Liver (tissue), 9 donors: ENCODE results near the gene CDHR5. TPM values are rescaled to one million over a fixed set of nuclear protein-coding genes. Genes with fewer than 3 reads are reported as not detected.
A peak's percentile ranks its signal among the peaks of the same experiment; 100 is the strongest.

Experiments
- DNase-seq: peaks from one replicate; pipeline ENCODE4 v3.0.0-alpha.2; 2017; ENCODE audit warnings: low spot score
- H3K27ac ChIP-seq, 2 donors: one replicate each; pipeline ENCODE4 v1.7.0; 2013; ENCODE audit warnings: inconsistent platforms in 2 of 2, low read length in 2 of 2, control low read depth in 1 of 2, low read depth in 1 of 2, mild to moderate bottlenecking in 1 of 2
- H3K27me3 ChIP-seq, 4 donors: one replicate each; pipeline versions ENCODE4 v1.6.1 to v1.7.0; 2013; ENCODE audit warnings: low read length in 3 of 4, inconsistent platforms in 1 of 4, mild to moderate bottlenecking in 1 of 4, moderate library complexity in 1 of 4; ENCODE audit not compliant: control insufficient read depth in 4 of 4, insufficient read depth in 4 of 4
- H3K36me3 ChIP-seq, 4 donors: one replicate each; pipeline versions ENCODE4 v1.6.1 to v1.7.0; 2013; ENCODE audit warnings: low read length in 3 of 4, mild to moderate bottlenecking in 3 of 4, low read depth in 1 of 4, moderate library complexity in 1 of 4; ENCODE audit not compliant: control insufficient read depth in 4 of 4, insufficient read depth in 3 of 4
- H3K4me1 ChIP-seq, 4 donors: one replicate each; pipeline versions ENCODE4 v1.6.1 to v1.7.0; 2013; ENCODE audit warnings: low read length in 3 of 4, mild to moderate bottlenecking in 3 of 4, moderate library complexity in 1 of 4; ENCODE audit not compliant: control insufficient read depth in 4 of 4, insufficient read depth in 4 of 4
- H3K4me3 ChIP-seq, 3 donors: one replicate each; pipeline versions ENCODE4 v1.6.1 to v1.7.0; 2013; ENCODE audit warnings: low read length in 3 of 3, control low read depth in 1 of 3, low read depth in 1 of 3, mild to moderate bottlenecking in 1 of 3
- H3K9ac ChIP-seq, 2 donors: one replicate each; pipeline ENCODE4 v1.7.0; 2013; ENCODE audit warnings: low read length in 2 of 2, mild to moderate bottlenecking in 2 of 2, moderate library complexity in 2 of 2, control low read depth in 1 of 2, low read depth in 1 of 2
- H3K9me3 ChIP-seq, 4 donors: one replicate each; pipeline versions ENCODE4 v1.6.1 to v1.7.0; 2013; ENCODE audit warnings: low read length in 3 of 4; ENCODE audit not compliant: control insufficient read depth in 4 of 4
- EGR1 ChIP-seq, 2 donors: IDR thresholded peaks; 2 replicates each; pipeline ENCODE4 v1.6.1; 2016 to 2018; ENCODE audit warnings: antibody characterized with exemption in 2 of 2, low read depth in 2 of 2
- FOXA1 ChIP-seq: IDR thresholded peaks from 2 replicates; pipeline ENCODE4 v1.6.1; 2016; ENCODE audit warnings: antibody characterized with exemption
- FOXA2 ChIP-seq: IDR thresholded peaks from 2 replicates; pipeline ENCODE4 v1.6.1; 2016; ENCODE audit warnings: antibody characterized with exemption
- GABPA ChIP-seq, 2 donors: IDR thresholded peaks in 1 of 2; conservative IDR thresholded peaks in 1 of 2; 2 replicates each; pipeline ENCODE4 v1.6.1; 2016; ENCODE audit warnings: antibody characterized with exemption in 2 of 2, mild to moderate bottlenecking in 1 of 2, moderate library complexity in 1 of 2
- HNF4A ChIP-seq, 2 donors: conservative IDR thresholded peaks; 2 replicates each; pipeline ENCODE4 v1.6.1; 2016; ENCODE audit warnings: antibody characterized with exemption in 2 of 2, mild to moderate bottlenecking in 2 of 2
- HNF4G ChIP-seq: IDR thresholded peaks from 2 replicates; pipeline ENCODE4 v1.6.1; 2016; ENCODE audit warnings: antibody characterized with exemption
- JUND ChIP-seq, 2 donors: IDR thresholded peaks; 2 replicates each; pipeline ENCODE4 v1.6.1; 2016; ENCODE audit warnings: antibody characterized with exemption in 2 of 2
- NR2F2 ChIP-seq: IDR thresholded peaks from 2 replicates; pipeline ENCODE4 v1.6.1; 2016; ENCODE audit warnings: antibody characterized with exemption
- RAD21 ChIP-seq, 2 donors: IDR thresholded peaks; 2 replicates each; pipeline ENCODE4 v1.6.1; 2016; ENCODE audit warnings: antibody characterized with exemption in 2 of 2, mild to moderate bottlenecking in 2 of 2
- RXRA ChIP-seq, 2 donors: IDR thresholded peaks; 2 replicates each; pipeline ENCODE4 v1.6.1; 2017 to 2018; ENCODE audit warnings: antibody characterized with exemption in 2 of 2, mild to moderate bottlenecking in 1 of 2
- SP1 ChIP-seq: IDR thresholded peaks from 2 replicates; pipeline ENCODE4 v1.6.1; 2018; ENCODE audit warnings: antibody characterized with exemption, mild to moderate bottlenecking
- TAF1 ChIP-seq: conservative IDR thresholded peaks from 2 replicates; pipeline ENCODE4 v1.6.1; 2016; ENCODE audit warnings: antibody characterized with exemption, mild to moderate bottlenecking
- YY1 ChIP-seq: IDR thresholded peaks from 2 replicates; pipeline ENCODE4 v1.6.1; 2016; ENCODE audit warnings: antibody characterized with exemption, mild to moderate bottlenecking
- WGBS: extraction: QIAGEN DNeasy Blood & Tissue Kit; methylation state at CpG from one replicate; pipeline ENCODE4 v1.1.7; 2013; 5-methylcytosine and 5-hydroxymethylcytosine counted together
- polyA plus RNA-seq, 2 donors: library from polyadenylated mRNA; stranded (reverse) in 1 of 2; unstranded in 1 of 2; fragments of 200-250 nt in 1 of 2; fragments of >200 nt in 1 of 2; fragmentation: Nextera tagmentation in 1 of 2; extraction: Ambion mirVana in 1 of 2; gene quantifications; one replicate each; pipeline versions ENCODE4 v1.2.1 to v1.2.3, GENCODE V29; 2013 to 2015
- total RNA-seq, 2 donors: library from RNA; depleted of rRNA; stranded (reverse); fragments of >200 nt; gene quantifications; one replicate each; pipeline ENCODE4 v1.2.3, GENCODE V29; 2014
- TF ChIP-seq, protein P1 (sequence below): IDR thresholded peaks from 2 replicates; pipeline ENCODE4 v1.6.1; 2016; ENCODE audit warnings: antibody characterized with exemption, mild to moderate bottlenecking
- TF ChIP-seq, protein P2 (sequence below): IDR thresholded peaks from 2 replicates; pipeline ENCODE4 v1.6.1; 2016; ENCODE audit warnings: antibody characterized with exemption
- TF ChIP-seq, protein P3 (sequence below): fragments of 150-350 bp; IDR thresholded peaks from 2 replicates; pipeline ENCODE4 v1.5.1; 2017; ENCODE audit warnings: improper control_type of control experiment, low read depth, low read length; ENCODE audit not compliant: missing input control
- TF ChIP-seq, protein P4 (sequence below): IDR thresholded peaks from 2 replicates; pipeline ENCODE4 v1.6.1; 2016; ENCODE audit warnings: antibody characterized with exemption
- donor health status: healthy.
- donor health status: healthy.
- donor health status: healthy.
- donor health status: healthy.
- donor health status: healthy.

Gene CDHR5
- total and polyA plus RNA-seq, 4 donors, result 29.4 to 86.2 (median 57.2) TPM

DNA sequence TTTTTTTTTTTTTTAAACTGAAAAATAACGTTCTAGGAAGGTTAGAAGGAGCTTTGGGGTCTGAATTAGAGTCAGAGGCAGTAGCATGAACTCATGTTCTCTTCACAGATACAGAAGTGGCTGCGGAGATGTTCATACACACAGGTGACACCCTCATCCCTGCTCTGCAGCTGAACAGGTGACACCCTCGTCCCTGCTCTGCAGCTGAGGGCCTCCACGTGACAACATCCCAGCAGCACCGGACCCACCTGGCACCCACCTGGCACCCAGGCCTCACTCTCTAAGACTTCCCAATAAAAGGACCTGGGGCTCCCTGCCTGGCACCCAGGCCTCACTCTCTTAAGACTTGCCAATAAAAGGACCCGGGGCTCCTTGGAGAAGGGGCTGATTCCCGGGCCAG is 32.1 kb upstream of the CDHR5 start:
- H3K9ac ChIP-seq, result no peak overlapping the region
- H3K9me3 ChIP-seq, result no peaks in the 10 kb centered on the region
- WGBS, result 68% methylated on average over 7 of the region's 7 CpGs
- H3K36me3 ChIP-seq, result peaks cover 0 to 5% (median 2%) of the 10 kb centered on the region in 4 donors
- peaks cover 13 to 63% (median 52%) of the 10 kb centered on the region in 4 donors for H3K4me1 ChIP-seq
- no peak for DNase-seq
- H3K27ac ChIP-seq, result peak overlapping the region; percentile 51 to 63
- TF ChIP-seq FOXA2 (no peak), RXRA (IDR thresholded peaks at IDR 0.05) (no peak), GABPA (IDR thresholded peaks at IDR 0.05 in 1 of 2, conservative IDR thresholded peaks at IDR 0.05 in 1 of 2) (no peak), YY1 (no peak)
- TF ChIP-seq, protein P1, sequence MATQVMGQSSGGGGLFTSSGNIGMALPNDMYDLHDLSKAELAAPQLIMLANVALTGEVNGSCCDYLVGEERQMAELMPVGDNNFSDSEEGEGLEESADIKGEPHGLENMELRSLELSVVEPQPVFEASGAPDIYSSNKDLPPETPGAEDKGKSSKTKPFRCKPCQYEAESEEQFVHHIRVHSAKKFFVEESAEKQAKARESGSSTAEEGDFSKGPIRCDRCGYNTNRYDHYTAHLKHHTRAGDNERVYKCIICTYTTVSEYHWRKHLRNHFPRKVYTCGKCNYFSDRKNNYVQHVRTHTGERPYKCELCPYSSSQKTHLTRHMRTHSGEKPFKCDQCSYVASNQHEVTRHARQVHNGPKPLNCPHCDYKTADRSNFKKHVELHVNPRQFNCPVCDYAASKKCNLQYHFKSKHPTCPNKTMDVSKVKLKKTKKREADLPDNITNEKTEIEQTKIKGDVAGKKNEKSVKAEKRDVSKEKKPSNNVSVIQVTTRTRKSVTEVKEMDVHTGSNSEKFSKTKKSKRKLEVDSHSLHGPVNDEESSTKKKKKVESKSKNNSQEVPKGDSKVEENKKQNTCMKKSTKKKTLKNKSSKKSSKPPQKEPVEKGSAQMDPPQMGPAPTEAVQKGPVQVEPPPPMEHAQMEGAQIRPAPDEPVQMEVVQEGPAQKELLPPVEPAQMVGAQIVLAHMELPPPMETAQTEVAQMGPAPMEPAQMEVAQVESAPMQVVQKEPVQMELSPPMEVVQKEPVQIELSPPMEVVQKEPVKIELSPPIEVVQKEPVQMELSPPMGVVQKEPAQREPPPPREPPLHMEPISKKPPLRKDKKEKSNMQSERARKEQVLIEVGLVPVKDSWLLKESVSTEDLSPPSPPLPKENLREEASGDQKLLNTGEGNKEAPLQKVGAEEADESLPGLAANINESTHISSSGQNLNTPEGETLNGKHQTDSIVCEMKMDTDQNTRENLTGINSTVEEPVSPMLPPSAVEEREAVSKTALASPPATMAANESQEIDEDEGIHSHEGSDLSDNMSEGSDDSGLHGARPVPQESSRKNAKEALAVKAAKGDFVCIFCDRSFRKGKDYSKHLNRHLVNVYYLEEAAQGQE, result no peak
- no peak overlapping the region for H3K4me3 ChIP-seq
- H3K27me3 ChIP-seq, result no peaks in the 10 kb centered on the region

DNA sequence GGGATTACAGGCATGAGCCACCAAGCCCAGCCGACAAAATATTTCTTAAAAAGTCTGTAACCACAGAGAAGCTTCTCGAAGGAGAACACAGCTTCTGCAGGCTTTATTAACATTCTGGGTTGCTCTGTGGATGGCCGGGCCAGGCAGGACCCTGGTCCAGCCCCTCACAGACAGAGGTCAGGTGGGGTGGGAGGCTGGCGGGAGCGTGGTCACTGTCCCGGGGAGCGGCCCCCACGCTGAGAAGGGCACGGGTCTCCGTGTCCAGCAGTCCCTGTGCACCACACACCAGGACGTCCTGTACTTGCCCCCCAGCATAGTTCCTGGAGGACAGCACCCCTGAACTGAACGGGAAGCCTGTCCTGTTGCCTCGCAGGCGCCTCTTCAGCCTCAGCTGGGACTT is 31.7 kb upstream of the CDHR5 start:
- H3K27ac ChIP-seq, result peak overlapping the region in 1 of 2 donors; percentile 63
- peaks cover 13 to 59% (median 50%) of the 10 kb centered on the region in 4 donors for H3K4me1 ChIP-seq
- TF ChIP-seq, protein P2, sequence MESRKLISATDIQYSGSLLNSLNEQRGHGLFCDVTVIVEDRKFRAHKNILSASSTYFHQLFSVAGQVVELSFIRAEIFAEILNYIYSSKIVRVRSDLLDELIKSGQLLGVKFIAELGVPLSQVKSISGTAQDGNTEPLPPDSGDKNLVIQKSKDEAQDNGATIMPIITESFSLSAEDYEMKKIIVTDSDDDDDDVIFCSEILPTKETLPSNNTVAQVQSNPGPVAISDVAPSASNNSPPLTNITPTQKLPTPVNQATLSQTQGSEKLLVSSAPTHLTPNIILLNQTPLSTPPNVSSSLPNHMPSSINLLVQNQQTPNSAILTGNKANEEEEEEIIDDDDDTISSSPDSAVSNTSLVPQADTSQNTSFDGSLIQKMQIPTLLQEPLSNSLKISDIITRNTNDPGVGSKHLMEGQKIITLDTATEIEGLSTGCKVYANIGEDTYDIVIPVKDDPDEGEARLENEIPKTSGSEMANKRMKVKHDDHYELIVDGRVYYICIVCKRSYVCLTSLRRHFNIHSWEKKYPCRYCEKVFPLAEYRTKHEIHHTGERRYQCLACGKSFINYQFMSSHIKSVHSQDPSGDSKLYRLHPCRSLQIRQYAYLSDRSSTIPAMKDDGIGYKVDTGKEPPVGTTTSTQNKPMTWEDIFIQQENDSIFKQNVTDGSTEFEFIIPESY, result no peak
- TF ChIP-seq HNF4G (no peak), EGR1 (IDR thresholded peaks at IDR 0.05; ENCODE audit: low read depth in 2 of 2) (no peak), RXRA (IDR thresholded peaks at IDR 0.05) (no peak), JUND (IDR thresholded peaks at IDR 0.05) (no peak), RAD21 (IDR thresholded peaks at IDR 0.05) (no peak), GABPA (IDR thresholded peaks at IDR 0.05 in 1 of 2, conservative IDR thresholded peaks at IDR 0.05 in 1 of 2) (no peak), SP1 (no peak), FOXA2 (no peak), FOXA1 (no peak), HNF4A (conservative IDR thresholded peaks at IDR 0.05) (no peak), TAF1 (no peak), NR2F2 (no peak)
- TF ChIP-seq, protein P3, sequence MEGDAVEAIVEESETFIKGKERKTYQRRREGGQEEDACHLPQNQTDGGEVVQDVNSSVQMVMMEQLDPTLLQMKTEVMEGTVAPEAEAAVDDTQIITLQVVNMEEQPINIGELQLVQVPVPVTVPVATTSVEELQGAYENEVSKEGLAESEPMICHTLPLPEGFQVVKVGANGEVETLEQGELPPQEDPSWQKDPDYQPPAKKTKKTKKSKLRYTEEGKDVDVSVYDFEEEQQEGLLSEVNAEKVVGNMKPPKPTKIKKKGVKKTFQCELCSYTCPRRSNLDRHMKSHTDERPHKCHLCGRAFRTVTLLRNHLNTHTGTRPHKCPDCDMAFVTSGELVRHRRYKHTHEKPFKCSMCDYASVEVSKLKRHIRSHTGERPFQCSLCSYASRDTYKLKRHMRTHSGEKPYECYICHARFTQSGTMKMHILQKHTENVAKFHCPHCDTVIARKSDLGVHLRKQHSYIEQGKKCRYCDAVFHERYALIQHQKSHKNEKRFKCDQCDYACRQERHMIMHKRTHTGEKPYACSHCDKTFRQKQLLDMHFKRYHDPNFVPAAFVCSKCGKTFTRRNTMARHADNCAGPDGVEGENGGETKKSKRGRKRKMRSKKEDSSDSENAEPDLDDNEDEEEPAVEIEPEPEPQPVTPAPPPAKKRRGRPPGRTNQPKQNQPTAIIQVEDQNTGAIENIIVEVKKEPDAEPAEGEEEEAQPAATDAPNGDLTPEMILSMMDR, result no peak
- TF ChIP-seq, protein P1, result no peak
- TF ChIP-seq, protein P4, sequence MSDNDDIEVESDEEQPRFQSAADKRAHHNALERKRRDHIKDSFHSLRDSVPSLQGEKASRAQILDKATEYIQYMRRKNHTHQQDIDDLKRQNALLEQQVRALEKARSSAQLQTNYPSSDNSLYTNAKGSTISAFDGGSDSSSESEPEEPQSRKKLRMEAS, result no peak
- DNase-seq, result no peak
- no peaks in the 10 kb centered on the region for H3K9me3 ChIP-seq
- H3K36me3 ChIP-seq, result peaks cover 0 to 5% (median 2%) of the 10 kb centered on the region in 4 donors
- no peak overlapping the region for H3K4me3 ChIP-seq
- WGBS, result 85% methylated on average over 14 of the region's 14 CpGs
- H3K27me3 ChIP-seq, result no peaks in the 10 kb centered on the region
- no peak overlapping the region for H3K9ac ChIP-seq
